Brain pericyte (primary cell): ENCODE results near the gene KDELR1.
A peak's percentile ranks its signal among the peaks of the same experiment; 100 is the strongest.
"Not testable (repeated sequence)": the region's sequence is repeated elsewhere in the genome, so short reads cannot be mapped to it uniquely, and the experiment has no call there.

ENCODE experiments used
- DNase-seq: peaks from one replicate; pipeline ENCODE4 v3.0.0-alpha.2; 2012; ENCODE audit warnings: low read depth, low spot score

The KDELR1 gene

DNA sequence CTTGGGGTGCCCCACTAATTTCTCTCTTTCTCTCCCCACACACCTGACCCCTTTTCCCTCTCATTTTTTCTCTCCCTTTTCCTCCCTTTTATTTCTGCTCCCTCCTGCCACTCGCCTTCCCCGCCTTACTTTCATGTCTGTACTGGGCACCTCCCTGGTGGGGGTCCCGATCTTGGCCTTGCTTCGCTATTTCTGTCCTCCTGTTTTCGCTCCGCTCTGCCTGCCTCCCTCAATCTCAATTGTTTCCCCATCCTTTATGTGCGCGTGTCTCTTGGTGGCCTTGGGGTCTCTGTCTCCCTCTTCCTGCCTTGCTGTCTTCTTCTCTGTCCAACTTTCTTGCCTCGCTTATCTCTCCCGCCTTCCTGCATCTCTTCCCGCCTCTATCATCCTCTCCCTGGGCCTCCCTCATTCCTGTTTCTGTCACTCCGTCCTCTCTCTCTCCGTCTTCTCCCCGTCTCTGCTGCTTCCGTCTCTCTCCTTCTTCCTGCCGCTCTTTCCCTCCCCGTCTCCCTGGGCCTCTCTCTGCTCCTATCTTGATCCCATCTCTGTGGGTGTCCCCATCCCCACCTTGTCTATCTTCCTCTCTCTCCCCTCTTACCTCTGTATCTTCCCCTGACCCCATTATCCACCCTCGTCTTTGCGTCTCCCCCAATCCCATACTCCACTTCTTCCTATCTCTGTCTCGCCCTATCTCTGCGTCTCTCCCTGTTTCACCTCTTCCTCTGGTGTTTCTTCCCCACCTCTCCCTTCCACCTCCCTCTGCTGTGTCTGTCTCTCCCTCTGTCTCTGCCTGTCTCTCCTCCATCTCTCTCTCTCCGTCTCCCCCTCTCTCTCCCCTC is 6.1 kb upstream of the KDELR1 start:
- no peak for DNase-seq

GRCh38 chr19:48396824-48397176 is 5.4 kb upstream of the KDELR1 start:
- no peak for DNase-seq

DNA sequence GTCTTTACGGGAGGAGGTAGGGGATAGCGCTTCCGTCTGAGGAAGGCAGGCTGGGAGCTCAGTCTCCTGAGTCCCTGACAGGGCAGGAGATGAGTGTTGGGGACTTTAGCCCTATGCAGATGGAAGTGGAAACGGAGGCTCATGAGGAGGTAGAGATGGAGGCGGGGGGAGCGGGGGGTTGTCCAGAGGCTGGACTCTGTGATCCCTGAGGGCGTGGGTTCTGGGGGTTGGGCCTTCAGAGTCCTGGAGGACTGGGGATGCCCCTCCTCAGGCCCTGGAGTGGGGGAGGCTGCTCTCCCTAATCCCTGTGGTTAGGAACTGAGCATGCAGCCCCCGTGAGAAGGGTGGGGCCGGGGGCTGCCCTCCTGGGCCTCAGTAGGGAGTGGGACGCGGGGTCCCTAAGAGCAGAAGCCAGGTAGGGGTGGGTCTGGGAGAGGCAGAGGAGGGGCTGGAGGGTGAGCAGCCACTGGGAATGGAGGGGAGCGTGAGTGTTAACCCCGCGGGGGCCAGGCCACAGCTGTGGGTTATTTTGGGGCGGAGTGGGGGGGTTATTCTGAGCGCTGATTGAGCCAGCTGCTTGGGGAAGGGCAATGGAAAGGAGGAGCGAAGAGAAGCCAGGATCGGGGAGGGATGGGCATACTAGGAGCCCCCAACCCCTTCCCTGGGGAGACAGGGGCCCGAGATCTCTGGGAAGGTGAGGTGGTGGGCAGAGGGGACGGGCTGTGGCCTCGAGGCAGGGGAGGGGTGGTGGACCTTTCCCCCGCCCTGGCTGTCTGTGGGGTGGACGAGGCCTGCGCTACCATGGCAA is 4.9 kb upstream of the KDELR1 start:
- DNase-seq, result no peak

DNA sequence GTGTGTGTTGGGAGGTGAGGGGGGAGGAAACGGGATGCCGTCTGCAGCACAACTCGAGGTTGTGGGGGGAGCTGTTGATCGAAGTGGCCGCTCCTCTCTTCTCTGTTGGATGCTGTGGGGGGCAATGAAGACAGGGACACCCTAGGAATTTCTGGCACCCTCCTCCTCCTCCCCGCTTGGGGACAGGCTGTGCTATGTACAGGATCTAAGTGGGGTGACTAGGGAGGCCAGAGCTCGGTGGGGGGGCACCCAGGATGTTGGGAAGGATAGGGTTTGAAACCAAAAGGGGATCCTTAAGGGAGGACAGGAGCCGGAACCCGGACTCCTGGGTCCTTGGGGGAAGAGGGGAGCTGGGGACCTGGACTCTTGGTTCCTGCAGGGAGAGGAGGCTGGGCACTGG is 4.1 kb upstream of the KDELR1 start:
- no peak for DNase-seq

DNA sequence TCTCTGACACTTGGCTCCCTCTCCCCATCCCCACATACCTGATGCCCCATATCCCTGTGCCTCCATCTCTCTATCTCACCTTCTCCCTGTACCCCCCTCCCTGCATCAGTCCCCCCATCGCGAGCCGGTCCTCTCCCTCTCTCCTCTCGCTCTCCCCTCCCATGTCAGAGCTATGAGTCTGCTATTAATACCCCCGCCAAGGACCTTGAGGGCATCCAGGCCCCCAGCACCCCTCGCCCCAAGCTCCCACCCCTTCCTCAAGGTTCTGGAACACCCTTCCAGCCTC is 3.8 kb upstream of the KDELR1 start:
- no peak for DNase-seq

DNA sequence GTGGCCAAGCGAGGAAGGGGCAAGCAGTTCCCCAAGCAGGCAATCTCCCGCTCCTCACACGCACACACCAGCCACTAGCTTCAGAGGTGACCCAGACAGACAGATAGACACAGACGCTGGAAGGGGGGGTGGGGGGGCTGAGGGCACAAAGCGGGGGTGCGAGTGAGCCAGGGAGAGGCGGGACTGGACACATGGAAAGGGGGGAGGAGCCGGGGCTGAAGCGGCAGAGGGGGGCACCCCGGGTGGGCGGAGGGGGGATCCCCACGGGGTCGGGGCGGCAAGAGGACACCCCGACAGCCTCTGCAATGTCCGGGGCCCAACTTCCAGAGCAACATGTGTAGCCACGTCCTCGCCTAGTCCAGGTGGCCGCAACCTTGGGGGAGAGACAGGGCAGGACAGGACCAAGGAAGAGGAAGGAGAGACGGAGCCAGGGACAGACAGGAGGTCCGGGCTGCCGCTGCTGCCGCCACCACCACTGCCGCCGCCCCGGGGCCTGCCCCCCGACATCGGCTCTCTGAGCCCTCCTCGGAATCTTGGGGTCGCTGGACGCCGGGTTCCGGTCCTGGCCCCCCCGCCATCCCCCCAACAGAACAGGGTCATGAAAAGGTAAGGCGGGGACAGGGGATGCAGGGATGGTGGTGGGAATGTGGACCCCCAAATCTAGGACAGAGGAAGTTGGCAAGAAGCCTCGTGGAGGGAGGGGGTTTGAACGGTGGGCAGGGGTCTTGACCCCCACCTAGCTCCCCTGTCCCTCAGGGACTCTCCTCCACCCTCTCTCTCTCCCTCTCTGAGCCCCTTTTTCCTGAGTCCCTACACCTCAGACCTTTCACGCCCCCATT is 3.2 kb upstream of the KDELR1 start:
- no peak for DNase-seq

DNA sequence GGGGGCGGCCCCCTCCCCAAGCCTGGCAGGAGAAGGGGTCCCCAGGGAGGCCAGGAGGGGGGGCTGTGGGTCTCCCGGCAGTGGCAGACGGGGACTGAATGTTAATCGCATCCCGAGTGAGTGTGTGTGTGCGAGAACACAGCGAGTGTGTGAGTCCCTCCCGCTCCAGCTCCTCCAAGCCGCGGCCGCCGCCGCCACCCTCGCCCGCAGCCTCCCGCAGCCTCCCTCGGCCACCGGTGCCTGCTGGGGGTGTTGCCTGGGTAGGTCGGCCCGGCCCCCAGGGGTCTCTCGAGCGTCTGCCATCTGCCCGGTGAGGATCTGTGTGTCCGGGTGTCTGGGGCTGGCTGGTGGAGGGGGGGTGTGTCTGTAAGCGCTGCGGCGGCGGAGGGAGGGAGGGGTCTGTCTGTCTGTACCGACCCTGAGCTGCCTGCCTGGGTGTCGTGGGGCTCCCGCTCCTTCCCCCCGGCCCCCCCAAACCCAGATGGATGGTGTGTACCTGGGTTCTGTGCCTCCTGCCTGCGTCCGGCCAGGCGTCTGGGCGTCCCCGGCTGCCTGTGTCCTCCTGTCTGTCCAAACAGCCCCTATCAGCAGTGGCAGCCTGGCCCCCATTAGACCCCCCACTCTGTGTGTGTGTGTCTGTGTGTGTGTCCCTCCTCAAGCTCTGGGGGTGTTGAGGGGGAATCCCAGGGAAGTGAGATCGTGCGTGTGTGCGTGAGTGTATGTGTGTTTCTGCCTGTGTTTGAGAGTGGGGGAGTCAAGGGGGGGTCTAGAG is 2.4 kb upstream of the KDELR1 start, which contains the start of gene GRIN2D:
TSS of gene GRIN2D (plus strand) at position 110 of the 772 bp plus-strand sequence. CDS start 4,725 bp downstream, outside the sequence.
- no peak for DNase-seq

GRCh38 chr19:48392860-48393558 is 1.7 kb upstream of the KDELR1 start:
- DNase-seq, result no peak

- not testable (repeated sequence) for DNase-seq
Measured at GRCh38 chr19:48392006-48392344, 624 bp upstream of the KDELR1 start.

GRCh38 chr19:48390188-48391099 is 907 bp downstream of the KDELR1 start:
- DNase-seq, result peak; percentile 40

GRCh38 chr19:48386981-48387380 is 4.4 kb downstream of the KDELR1 start:
- no peak for DNase-seq

- DNase-seq, result no peak
Measured at GRCh38 chr19:48385461-48386087, 5.8 kb downstream of the KDELR1 start.

DNA sequence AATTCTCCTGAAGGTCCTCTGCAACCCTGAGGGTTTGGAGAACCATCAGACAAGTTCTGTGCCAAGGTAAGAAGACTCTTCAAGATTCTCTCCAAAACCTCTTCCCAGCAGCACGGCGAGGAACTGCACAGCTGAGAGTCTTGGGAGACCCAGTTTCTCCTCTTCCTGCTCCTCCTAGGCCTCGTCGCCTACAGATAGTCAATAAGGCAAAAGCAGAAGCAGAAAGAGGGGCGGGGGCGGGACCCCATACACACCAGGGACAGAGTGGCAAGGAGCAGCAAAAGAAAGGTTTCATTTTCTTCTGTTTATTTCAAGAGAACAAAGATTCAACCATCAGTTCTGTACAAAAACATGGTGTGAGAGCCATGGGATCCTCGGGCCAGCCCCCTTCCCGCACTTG is 9.1 kb downstream of the KDELR1 start:
- DNase-seq, result no peak

DNA sequence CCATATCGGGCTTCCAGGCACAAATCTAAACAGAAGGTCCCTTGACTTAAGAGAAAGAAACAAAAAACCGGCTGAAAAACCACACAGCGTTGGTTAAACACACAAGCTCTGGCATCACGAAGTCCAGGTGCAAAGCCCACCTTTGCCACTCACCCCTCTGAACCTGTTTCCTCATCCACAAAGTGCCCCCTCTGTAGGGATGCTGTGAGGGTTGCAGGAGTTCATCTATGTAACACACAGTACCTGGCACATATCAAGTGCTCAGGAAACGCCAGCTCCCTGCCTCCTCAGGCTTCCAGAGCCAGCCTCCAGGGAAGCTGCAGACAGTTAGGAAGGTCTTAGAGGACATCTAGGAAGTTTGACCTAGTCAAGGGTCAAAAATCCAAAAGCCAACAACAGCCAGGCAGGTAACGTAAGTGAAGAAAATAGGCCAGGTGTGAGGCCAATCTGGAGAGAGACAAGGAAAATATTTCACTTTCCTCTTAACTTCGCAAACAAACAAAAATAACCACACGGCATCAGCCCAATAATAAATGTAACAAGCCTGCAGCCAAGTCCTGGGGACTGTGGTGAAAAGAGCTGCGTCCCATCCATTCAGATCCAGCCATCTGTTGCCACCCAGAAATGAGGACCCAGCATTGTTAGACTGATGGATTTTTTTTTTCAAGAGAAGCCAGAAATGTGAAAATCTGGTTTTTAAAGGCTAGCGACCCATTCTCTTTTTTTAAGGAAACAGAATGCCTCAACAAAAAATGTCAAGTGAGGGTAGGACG is 10.0 kb downstream of the KDELR1 start:
- no peak for DNase-seq

DNA sequence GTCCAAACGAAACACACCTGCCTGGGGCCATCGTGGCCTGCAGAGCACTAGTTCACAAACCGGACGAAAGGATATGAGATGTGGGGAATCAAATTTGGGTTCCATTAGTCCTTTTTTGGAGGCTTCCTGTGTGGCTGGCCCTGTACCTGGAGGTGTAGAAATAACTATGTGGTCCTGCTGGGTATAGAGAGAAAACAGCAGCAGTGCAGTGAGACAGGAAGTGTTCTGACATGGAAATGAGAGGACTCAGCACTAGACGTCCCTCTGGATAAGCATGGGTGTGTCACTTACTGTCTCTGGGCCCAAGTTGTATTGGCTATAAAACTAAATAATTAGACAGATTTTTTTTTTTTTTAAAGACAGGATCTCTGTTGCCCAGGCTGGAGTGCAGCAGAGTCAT is 12.3 kb downstream of the KDELR1 start:
- DNase-seq, result no peak

GRCh38 chr19:48378194-48378570 is 13.2 kb downstream of the KDELR1 start:
- DNase-seq, result no peak

- DNase-seq, result no peak
Measured at GRCh38 chr19:48373567-48373966, 17.8 kb downstream of the KDELR1 start.

- DNase-seq, result no peak
Measured at GRCh38 chr19:48372904-48373303, 18.4 kb downstream of the KDELR1 start.

DNA sequence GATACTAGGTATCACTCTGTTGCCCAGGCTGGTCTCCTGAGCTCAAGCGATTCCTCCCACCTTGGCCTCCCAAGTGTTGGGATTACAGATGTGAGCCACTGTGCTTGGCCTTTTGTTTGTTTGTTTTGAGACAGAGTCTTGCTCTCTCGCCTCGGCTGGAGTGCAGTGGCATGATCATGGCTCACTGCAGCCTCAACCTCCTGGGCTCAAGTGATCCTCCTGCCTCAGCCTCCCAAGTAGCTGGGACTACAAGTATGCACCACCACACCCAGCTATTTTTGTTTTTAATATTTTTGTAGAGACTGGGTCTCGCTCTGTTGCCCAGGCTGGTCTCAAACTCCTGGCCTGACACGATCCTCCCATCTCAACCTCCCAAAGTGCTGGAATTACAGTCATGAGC is 19.6 kb downstream of the KDELR1 start:
- not testable (repeated sequence) for DNase-seq
